GM23338 (cell line): ENCODE data around the gene ADRA1B. TPM values are rescaled to one million over a fixed set of nuclear protein-coding genes. Genes with fewer than 3 reads are reported as not detected.
A peak's percentile ranks its signal among the peaks of the same experiment; 100 is the strongest.

Experiments used
- ATAC-seq: fragments of 200-7000 bp; cut with Tn5 transposase; 3 replicates; pipeline ENCODE4 v1.9.1; 2020
- DNase-seq: peaks from one replicate; pipeline ENCODE4 v3.0.0-alpha.2; 2015; ENCODE audit warnings: low spot score
- H2AFZ ChIP-seq: fragments of 200-600 bp; sonication (generic); 2 replicates; pipeline ENCODE4 v1.8.0; 2016; ENCODE audit warnings: antibody characterized with exemption, mild to moderate bottlenecking, moderate library complexity
- H3F3A ChIP-seq: fragments of 200-600 bp; sonication (generic); replicated peaks from 2 replicates; pipeline ENCODE4 v1.8.0; 2017; ENCODE audit warnings: antibody characterized with exemption, mixed run types, low read depth
- H3K27ac ChIP-seq: fragments of 200-600 bp; sonication (generic); 2 replicates; pipeline ENCODE4 v1.6.1; 2016; ENCODE audit warnings: low read depth
- H3K27me3 ChIP-seq: fragments of 200-600 bp; sonication (generic); 2 replicates; pipeline ENCODE4 v1.8.0; 2016; ENCODE audit warnings: mild to moderate bottlenecking, mixed run types, moderate library complexity; ENCODE audit not compliant: insufficient read depth
- H3K36me3 ChIP-seq: fragments of 200-600 bp; sonication (generic); 2 replicates; pipeline ENCODE4 v1.8.0; 2016; ENCODE audit warnings: mild to moderate bottlenecking; ENCODE audit not compliant: insufficient read depth
- H3K4me1 ChIP-seq: fragments of 200-600 bp; sonication (generic); 2 replicates; pipeline ENCODE4 v1.8.0; 2016; ENCODE audit warnings: mild to moderate bottlenecking, moderate library complexity; ENCODE audit not compliant: insufficient read depth
- H3K4me2 ChIP-seq: fragments of 200-600 bp; sonication (generic); 2 replicates; pipeline ENCODE4 v1.7.1; 2017; ENCODE audit warnings: mixed run types
- H3K4me3 ChIP-seq: fragments of 200-600 bp; sonication (generic); 2 replicates; pipeline ENCODE4 v1.6.1; 2016; ENCODE audit warnings: mixed run types
- H3K79me2 ChIP-seq: fragments of 200-600 bp; sonication (generic); replicated peaks from 2 replicates; pipeline ENCODE4 v1.8.0; 2017; ENCODE audit warnings: mild to moderate bottlenecking; ENCODE audit not compliant: insufficient read depth
- H3K9me2 ChIP-seq: fragments of 200-600 bp; sonication (generic); 2 replicates; pipeline ENCODE4 v1.8.0; 2017; ENCODE audit not compliant: insufficient read depth
- H4K20me1 ChIP-seq: fragments of 200-600 bp; sonication (generic); replicated peaks from 2 replicates; pipeline ENCODE4 v1.8.0; 2017; ENCODE audit warnings: mild to moderate bottlenecking; ENCODE audit not compliant: insufficient read depth
- H3K27ac Mint-ChIP-seq: 2 replicates; pipeline ENCODE4 v1.8.0; 2020; ENCODE audit warnings: inconsistent platforms, mild to moderate bottlenecking, moderate library complexity, mixed read lengths
- H3K27me3 Mint-ChIP-seq: 3 replicates; pipeline ENCODE4 v1.8.0; 2022; ENCODE audit warnings: low read depth, mild to moderate bottlenecking, moderate library complexity, mixed read lengths, inconsistent platforms; ENCODE audit not compliant: insufficient read depth, poor library complexity
- H3K36me3 Mint-ChIP-seq: 3 replicates; pipeline ENCODE4 v1.8.0; 2021; ENCODE audit warnings: low read depth, mild to moderate bottlenecking, inconsistent platforms, moderate library complexity, mixed read lengths
- H3K4me1 Mint-ChIP-seq: 3 replicates; pipeline ENCODE4 v1.8.0; 2020; ENCODE audit warnings: mild to moderate bottlenecking, inconsistent platforms, mixed read lengths
- H3K4me3 Mint-ChIP-seq: 3 replicates; pipeline ENCODE4 v1.8.0; 2021; ENCODE audit warnings: moderate library complexity, mild to moderate bottlenecking, inconsistent platforms, mixed read lengths
- H3K9me3 Mint-ChIP-seq: 3 replicates; pipeline ENCODE4 v1.8.0; 2020; ENCODE audit warnings: moderate library complexity, mild to moderate bottlenecking, inconsistent platforms, mixed read lengths
- CREB1 ChIP-seq: fragments of 250-450 bp; sonication (Bioruptor Pico); IDR thresholded peaks from 2 replicates; pipeline ENCODE4 v1.5.0; 2020; ENCODE audit warnings: low read depth, mild to moderate bottlenecking, moderate library complexity
- EZH2 ChIP-seq: fragments of 200-600 bp; sonication (generic); IDR thresholded peaks from one replicate; pipeline ENCODE4 v1.8.0; 2017; ENCODE audit warnings: antibody characterized with exemption, mild to moderate bottlenecking, low read depth; ENCODE audit not compliant: unreplicated experiment
- EZH2phosphoT487 ChIP-seq: fragments of 200-600 bp; sonication (generic); IDR thresholded peaks from one replicate; pipeline ENCODE4 v1.8.1; 2018; ENCODE audit warnings: antibody characterized with exemption; ENCODE audit not compliant: unreplicated experiment
- JUNB ChIP-seq: IDR thresholded peaks from one replicate; pipeline ENCODE4 v1.6.1; 2016; ENCODE audit warnings: antibody characterized with exemption; ENCODE audit not compliant: unreplicated experiment
- NANOG ChIP-seq: IDR thresholded peaks from 2 replicates; pipeline ENCODE4 v1.6.1; 2016; ENCODE audit warnings: antibody characterized with exemption, borderline replicate concordance
- POLR2AphosphoS5 ChIP-seq: IDR thresholded peaks from 2 replicates; pipeline ENCODE4 v1.6.1; 2016; ENCODE audit warnings: antibody characterized with exemption, low read depth
- STAT1 ChIP-seq: IDR thresholded peaks from one replicate; pipeline ENCODE4 v1.6.1; 2016; ENCODE audit warnings: antibody characterized with exemption; ENCODE audit not compliant: unreplicated experiment
- ZNF114 ChIP-seq: fragments of 250-450 bp; sonication (Bioruptor Pico); IDR thresholded peaks from 2 replicates; pipeline ENCODE4 v1.5.0; 2020; ENCODE audit warnings: mild to moderate bottlenecking, moderate library complexity
- ZNF331 ChIP-seq: fragments of 250-450 bp; sonication (Bioruptor Pico); IDR thresholded peaks from 2 replicates; pipeline ENCODE4 v1.5.0; 2020; ENCODE audit warnings: low read depth, mild to moderate bottlenecking, moderate library complexity
- polyA plus RNA-seq: library from polyadenylated mRNA; unstranded; fragments of >200 nt; fragmentation: Nextera tagmentation; extraction: Ambion mirVana; gene quantifications from 2 replicates; pipeline ENCODE4 v1.2.1, GENCODE V29; 2016
- total RNA-seq: library from RNA; depleted of rRNA; stranded (reverse); fragments of >200 nt; shearing (Covaris generic); gene quantifications from 2 replicates; pipeline ENCODE4 v1.2.3, GENCODE V29; 2014
- TF ChIP-seq, protein P1 (sequence below): IDR thresholded peaks from 2 replicates; pipeline ENCODE4 v1.6.1; 2016; ENCODE audit warnings: antibody characterized with exemption
- TF ChIP-seq, protein P2 (sequence below): fragments of 250-450 bp; sonication (Bioruptor Pico); IDR thresholded peaks from 2 replicates; pipeline ENCODE4 v1.5.0; 2020; ENCODE audit warnings: mild to moderate bottlenecking, moderate library complexity
- TF ChIP-seq, protein P3 (sequence below), 2 experiments: fragments of 200-600 bp in 1 of 2; sonication (generic) in 1 of 2; conservative IDR thresholded peaks; 2 replicates each; pipeline versions ENCODE4 v1.5.1 to v1.6.1; 2016 to 2017; ENCODE audit warnings: antibody characterized with exemption in 2 of 2, low read depth in 2 of 2, mild to moderate bottlenecking in 2 of 2, moderate library complexity in 1 of 2
- TF ChIP-seq, protein P4 (sequence below): IDR thresholded peaks from one replicate; pipeline ENCODE4 v1.6.1; 2018; ENCODE audit warnings: antibody characterized with exemption; ENCODE audit not compliant: unreplicated experiment

The ADRA1B gene
- total and polyA plus RNA-seq, 2 experiments from 2014 or later = not detected

DNA sequence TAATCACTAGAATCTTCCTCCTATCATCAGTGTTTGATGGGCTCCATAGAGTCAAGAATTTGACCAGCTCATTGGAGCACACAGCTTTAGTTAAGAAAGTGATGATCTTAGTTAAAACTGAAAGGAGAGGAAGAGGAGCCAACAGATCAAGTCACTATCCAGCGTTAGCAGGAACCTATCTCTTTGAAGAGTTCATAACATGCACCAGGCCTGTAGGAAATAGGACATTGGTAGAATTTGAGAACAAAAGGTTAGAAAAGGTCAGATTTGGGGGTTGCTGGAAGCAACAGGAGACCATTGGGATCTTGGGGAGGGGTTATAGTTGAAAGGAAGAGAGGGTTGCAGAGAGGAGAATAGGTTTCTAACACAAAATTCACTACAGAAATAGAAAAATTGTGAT lies 11.4 kb upstream of the ADRA1B start:
- Histone ChIP-seq H3K36me3 (no peaks in the 10 kb centered on the region), H3K4me1 (peaks cover 8% of the 10 kb centered on the region), H3K9me2 (no peaks in the 10 kb centered on the region), H3K79me2 (no peaks in the 10 kb centered on the region), H2AFZ (peak overlapping the region; percentile 81; the same call in 1 of the 2 replicates), H3K27ac (no peak overlapping the region), H3K27me3 (no peaks in the 10 kb centered on the region), H3K4me2 (no peak overlapping the region), H3F3A (no peaks in the 10 kb centered on the region), H4K20me1 (no peaks in the 10 kb centered on the region), H3K4me3 (no peak overlapping the region)
- no peaks in the 10 kb centered on the region for H3K36me3 Mint-ChIP-seq
- no peak overlapping the region for H3K4me3 Mint-ChIP-seq
- ATAC-seq (no peak), DNase-seq (no peak)
- H3K27me3 Mint-ChIP-seq = no peaks in the 10 kb centered on the region
- no peaks in the 10 kb centered on the region for H3K9me3 Mint-ChIP-seq
- TF ChIP-seq NANOG = no peak
- TF ChIP-seq, protein P1, sequence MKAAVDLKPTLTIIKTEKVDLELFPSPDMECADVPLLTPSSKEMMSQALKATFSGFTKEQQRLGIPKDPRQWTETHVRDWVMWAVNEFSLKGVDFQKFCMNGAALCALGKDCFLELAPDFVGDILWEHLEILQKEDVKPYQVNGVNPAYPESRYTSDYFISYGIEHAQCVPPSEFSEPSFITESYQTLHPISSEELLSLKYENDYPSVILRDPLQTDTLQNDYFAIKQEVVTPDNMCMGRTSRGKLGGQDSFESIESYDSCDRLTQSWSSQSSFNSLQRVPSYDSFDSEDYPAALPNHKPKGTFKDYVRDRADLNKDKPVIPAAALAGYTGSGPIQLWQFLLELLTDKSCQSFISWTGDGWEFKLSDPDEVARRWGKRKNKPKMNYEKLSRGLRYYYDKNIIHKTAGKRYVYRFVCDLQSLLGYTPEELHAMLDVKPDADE = no peak
- no peak for TF ChIP-seq EZH2phosphoT487
- TF ChIP-seq ZNF331 (CRISPR knock-in tag) = no peak
- TF ChIP-seq, protein P2, sequence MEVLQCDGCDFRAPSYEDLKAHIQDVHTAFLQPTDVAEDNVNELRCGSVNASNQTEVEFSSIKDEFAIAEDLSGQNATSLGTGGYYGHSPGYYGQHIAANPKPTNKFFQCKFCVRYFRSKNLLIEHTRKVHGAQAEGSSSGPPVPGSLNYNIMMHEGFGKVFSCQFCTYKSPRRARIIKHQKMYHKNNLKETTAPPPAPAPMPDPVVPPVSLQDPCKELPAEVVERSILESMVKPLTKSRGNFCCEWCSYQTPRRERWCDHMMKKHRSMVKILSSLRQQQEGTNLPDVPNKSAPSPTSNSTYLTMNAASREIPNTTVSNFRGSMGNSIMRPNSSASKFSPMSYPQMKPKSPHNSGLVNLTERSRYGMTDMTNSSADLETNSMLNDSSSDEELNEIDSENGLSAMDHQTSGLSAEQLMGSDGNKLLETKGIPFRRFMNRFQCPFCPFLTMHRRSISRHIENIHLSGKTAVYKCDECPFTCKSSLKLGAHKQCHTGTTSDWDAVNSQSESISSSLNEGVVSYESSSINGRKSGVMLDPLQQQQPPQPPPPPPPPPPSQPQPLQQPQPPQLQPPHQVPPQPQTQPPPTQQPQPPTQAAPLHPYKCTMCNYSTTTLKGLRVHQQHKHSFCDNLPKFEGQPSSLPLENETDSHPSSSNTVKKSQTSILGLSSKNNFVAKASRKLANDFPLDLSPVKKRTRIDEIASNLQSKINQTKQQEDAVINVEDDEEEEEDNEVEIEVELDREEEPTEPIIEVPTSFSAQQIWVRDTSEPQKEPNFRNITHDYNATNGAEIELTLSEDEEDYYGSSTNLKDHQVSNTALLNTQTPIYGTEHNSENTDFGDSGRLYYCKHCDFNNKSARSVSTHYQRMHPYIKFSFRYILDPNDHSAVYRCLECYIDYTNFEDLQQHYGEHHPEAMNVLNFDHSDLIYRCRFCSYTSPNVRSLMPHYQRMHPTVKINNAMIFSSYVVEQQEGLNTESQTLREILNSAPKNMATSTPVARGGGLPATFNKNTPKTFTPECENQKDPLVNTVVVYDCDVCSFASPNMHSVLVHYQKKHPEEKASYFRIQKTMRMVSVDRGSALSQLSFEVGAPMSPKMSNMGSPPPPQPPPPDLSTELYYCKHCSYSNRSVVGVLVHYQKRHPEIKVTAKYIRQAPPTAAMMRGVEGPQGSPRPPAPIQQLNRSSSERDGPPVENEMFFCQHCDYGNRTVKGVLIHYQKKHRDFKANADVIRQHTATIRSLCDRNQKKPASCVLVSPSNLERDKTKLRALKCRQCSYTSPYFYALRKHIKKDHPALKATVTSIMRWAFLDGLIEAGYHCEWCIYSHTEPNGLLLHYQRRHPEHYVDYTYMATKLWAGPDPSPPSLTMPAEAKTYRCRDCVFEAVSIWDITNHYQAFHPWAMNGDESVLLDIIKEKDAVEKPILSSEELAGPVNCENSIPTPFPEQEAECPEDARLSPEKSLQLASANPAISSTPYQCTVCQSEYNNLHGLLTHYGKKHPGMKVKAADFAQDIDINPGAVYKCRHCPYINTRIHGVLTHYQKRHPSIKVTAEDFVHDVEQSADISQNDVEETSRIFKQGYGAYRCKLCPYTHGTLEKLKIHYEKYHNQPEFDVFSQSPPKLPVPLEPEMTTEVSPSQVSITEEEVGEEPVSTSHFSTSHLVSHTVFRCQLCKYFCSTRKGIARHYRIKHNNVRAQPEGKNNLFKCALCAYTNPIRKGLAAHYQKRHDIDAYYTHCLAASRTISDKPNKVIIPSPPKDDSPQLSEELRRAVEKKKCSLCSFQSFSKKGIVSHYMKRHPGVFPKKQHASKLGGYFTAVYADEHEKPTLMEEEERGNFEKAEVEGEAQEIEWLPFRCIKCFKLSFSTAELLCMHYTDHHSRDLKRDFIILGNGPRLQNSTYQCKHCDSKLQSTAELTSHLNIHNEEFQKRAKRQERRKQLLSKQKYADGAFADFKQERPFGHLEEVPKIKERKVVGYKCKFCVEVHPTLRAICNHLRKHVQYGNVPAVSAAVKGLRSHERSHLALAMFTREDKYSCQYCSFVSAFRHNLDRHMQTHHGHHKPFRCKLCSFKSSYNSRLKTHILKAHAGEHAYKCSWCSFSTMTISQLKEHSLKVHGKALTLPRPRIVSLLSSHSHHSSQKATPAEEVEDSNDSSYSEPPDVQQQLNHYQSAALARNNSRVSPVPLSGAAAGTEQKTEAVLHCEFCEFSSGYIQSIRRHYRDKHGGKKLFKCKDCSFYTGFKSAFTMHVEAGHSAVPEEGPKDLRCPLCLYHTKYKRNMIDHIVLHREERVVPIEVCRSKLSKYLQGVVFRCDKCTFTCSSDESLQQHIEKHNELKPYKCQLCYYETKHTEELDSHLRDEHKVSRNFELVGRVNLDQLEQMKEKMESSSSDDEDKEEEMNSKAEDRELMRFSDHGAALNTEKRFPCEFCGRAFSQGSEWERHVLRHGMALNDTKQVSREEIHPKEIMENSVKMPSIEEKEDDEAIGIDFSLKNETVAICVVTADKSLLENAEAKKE (CRISPR knock-in tag) = no peak
- no peak for TF ChIP-seq EZH2
- no peak for TF ChIP-seq ZNF114
- TF ChIP-seq, protein P3, sequence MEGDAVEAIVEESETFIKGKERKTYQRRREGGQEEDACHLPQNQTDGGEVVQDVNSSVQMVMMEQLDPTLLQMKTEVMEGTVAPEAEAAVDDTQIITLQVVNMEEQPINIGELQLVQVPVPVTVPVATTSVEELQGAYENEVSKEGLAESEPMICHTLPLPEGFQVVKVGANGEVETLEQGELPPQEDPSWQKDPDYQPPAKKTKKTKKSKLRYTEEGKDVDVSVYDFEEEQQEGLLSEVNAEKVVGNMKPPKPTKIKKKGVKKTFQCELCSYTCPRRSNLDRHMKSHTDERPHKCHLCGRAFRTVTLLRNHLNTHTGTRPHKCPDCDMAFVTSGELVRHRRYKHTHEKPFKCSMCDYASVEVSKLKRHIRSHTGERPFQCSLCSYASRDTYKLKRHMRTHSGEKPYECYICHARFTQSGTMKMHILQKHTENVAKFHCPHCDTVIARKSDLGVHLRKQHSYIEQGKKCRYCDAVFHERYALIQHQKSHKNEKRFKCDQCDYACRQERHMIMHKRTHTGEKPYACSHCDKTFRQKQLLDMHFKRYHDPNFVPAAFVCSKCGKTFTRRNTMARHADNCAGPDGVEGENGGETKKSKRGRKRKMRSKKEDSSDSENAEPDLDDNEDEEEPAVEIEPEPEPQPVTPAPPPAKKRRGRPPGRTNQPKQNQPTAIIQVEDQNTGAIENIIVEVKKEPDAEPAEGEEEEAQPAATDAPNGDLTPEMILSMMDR (conservative IDR thresholded peaks at IDR 0.05; ENCODE audit: low read depth in 2 of 2) = no peak
- TF ChIP-seq, protein P4, sequence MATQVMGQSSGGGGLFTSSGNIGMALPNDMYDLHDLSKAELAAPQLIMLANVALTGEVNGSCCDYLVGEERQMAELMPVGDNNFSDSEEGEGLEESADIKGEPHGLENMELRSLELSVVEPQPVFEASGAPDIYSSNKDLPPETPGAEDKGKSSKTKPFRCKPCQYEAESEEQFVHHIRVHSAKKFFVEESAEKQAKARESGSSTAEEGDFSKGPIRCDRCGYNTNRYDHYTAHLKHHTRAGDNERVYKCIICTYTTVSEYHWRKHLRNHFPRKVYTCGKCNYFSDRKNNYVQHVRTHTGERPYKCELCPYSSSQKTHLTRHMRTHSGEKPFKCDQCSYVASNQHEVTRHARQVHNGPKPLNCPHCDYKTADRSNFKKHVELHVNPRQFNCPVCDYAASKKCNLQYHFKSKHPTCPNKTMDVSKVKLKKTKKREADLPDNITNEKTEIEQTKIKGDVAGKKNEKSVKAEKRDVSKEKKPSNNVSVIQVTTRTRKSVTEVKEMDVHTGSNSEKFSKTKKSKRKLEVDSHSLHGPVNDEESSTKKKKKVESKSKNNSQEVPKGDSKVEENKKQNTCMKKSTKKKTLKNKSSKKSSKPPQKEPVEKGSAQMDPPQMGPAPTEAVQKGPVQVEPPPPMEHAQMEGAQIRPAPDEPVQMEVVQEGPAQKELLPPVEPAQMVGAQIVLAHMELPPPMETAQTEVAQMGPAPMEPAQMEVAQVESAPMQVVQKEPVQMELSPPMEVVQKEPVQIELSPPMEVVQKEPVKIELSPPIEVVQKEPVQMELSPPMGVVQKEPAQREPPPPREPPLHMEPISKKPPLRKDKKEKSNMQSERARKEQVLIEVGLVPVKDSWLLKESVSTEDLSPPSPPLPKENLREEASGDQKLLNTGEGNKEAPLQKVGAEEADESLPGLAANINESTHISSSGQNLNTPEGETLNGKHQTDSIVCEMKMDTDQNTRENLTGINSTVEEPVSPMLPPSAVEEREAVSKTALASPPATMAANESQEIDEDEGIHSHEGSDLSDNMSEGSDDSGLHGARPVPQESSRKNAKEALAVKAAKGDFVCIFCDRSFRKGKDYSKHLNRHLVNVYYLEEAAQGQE = no peak
- no peak for TF ChIP-seq CREB1 (CRISPR knock-in tag)
- TF ChIP-seq STAT1 = no peak
- TF ChIP-seq POLR2AphosphoS5 = no peak
- no peak for TF ChIP-seq JUNB
- H3K4me1 Mint-ChIP-seq = peaks cover 26% of the 10 kb centered on the region
- H3K27ac Mint-ChIP-seq = no peak overlapping the region
